Erythroblast (primary cell): ENCODE results near the gene MBD5.

ENCODE experiments used
- GATA1 ChIP-seq: IDR thresholded peaks from 2 replicates; pipeline ENCODE4 v1.6.1; 2011; ENCODE audit warnings: low read depth, mild to moderate bottlenecking, control low read depth, low read length, moderate library complexity
- POLR2A ChIP-seq: IDR thresholded peaks from 2 replicates; pipeline ENCODE4 v1.6.1; 2011; ENCODE audit warnings: mild to moderate bottlenecking, low read length

GRCh38 chr2:148486655-148487054 lies 465.8 kb downstream of the MBD5 start:
- no peak for TF ChIP-seq POLR2A
- TF ChIP-seq GATA1, result no peak
